AG20443 (cell line): ENCODE data around the gene PSMB1.
A peak's percentile ranks its signal among the peaks of the same experiment; 100 is the strongest.
"Not testable (repeated sequence)": the region's sequence is repeated elsewhere in the genome, so short reads cannot be mapped to it uniquely, and the experiment has no call there.

Experiments used
- DNase-seq: peaks from one replicate; pipeline ENCODE4 v3.0.0; 2012; ENCODE audit warnings: low spot score, mixed read lengths

Gene PSMB1

GRCh38 chr6:170502733-170503413 lies 50.2 kb downstream of the PSMB1 start:
- DNase-seq: not testable (repeated sequence)

GRCh38 chr6:170502268-170502667 lies 50.8 kb downstream of the PSMB1 start:
- DNase-seq: not testable (repeated sequence)

GRCh38 chr6:170500955-170501590 lies 52.0 kb downstream of the PSMB1 start:
- no peak for DNase-seq

GRCh38 chr6:170497841-170498301 lies 55.2 kb downstream of the PSMB1 start:
- no peak for DNase-seq

- DNase-seq: no peak
These were observed 59.8 kb downstream of the PSMB1 start for GRCh38 chr6:170493354-170493753.

GRCh38 chr6:170490259-170490658 lies 62.8 kb downstream of the PSMB1 start:
- DNase-seq: no peak

GRCh38 chr6:170489836-170490235 lies 63.3 kb downstream of the PSMB1 start:
- DNase-seq: peak; percentile 41

- no peak for DNase-seq
These were observed 65.3 kb downstream of the PSMB1 start for GRCh38 chr6:170487707-170488329.

- peak; percentile 37 for DNase-seq
These were observed 67.9 kb downstream of the PSMB1 start for GRCh38 chr6:170485159-170485558.
